ENCODE data around the gene FAHD1.
"Not testable (repeated sequence)": the region's sequence is repeated elsewhere in the genome, so short reads cannot be mapped to it uniquely, and the experiment has no call there.

Gene FAHD1

DNA sequence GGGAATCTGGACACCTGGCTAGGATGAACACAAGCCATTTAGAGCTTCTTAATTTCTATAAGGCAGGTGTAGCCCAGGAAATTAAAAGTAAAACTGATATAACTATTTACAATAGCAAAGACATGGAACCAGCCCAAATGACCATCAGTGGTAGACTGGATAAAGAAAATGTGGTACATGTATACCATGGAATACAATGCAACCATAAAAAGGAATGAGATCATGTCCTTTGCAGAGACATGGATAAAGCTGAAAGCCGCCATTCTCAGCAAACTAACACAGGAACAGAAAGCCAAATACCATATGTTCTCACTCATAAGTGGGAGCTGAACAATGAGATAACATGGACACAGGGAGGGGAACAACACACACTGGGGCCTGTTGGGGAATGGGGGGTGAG lies 19.4 kb downstream of the FAHD1 start:
- DNase-seq (ENCODE audit: low read depth in 2 of 2), result no peak

DNA sequence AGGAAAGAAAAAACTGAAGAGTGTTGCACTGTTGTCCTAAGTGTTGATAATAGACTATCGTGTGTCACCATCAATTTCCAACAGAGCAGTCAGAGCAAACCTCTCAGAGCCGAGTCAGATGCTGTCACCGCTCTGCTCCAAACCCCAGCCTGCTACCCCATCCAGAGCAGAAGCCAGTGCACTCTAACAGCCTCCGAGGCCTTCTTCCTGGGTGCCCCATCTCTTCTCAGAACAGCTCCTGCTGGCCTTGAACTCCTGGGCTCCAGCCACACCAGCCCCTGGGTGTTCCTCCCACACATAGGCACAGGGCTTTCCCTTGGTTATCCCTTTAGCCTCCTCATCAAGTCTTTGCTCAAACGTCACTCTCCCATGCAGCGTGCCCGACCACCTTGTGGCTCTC lies 24.0 kb downstream of the FAHD1 start:
- DNase-seq (ENCODE audit: low read depth in 2 of 2), result no peak

DNA sequence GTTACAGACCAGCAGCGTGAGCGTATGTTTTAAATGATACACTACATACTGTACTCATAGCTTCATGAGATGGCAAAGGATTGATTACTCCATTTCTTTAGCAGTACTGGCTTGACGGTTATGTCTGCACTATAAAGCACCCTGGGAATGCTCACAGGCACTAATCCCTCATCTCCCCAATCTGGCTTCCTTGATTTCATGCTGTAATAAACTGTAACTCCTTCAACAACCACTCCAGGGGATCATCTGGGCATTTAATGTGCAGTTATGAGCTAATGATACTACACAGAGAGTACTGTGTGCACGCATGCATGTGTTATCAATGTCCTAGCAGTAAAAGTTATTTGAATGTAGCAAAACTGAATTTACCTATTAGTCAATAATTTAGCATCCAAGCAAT lies 24.8 kb downstream of the FAHD1 start:
- no peak for DNase-seq (ENCODE audit: low read depth in 2 of 2)

DNA sequence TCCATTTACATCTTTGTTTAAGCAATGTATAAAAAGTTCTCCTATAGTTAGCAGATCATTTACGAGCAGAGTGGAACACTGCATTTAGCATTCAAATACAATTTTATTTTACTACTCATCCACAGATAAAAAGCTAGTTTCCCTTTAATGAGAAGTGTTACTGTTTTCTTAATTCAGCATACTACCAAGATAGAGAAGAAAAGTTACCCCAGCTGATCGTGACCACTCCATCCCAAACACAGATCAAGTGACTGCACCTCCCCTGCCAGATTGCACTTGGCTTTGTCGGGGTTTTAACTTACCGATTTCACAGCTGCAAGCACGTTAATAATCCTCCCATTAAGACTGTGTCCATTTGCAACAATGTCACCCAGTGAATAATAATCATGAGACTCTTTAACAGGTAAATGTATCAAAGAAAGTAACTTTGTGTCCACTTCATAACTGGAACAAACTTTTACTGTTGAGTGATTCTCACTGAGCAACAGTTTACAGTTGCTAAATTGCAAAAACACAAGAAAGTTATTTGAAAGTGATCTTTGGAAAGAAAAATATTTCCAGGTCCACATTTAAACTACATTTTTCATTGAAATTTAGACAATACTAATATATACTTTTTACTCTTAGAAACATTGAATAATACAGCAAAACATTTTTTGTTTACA lies 30.6 kb downstream of the FAHD1 start:
- DNase-seq (ENCODE audit: low read depth in 2 of 2), result no peak

DNA sequence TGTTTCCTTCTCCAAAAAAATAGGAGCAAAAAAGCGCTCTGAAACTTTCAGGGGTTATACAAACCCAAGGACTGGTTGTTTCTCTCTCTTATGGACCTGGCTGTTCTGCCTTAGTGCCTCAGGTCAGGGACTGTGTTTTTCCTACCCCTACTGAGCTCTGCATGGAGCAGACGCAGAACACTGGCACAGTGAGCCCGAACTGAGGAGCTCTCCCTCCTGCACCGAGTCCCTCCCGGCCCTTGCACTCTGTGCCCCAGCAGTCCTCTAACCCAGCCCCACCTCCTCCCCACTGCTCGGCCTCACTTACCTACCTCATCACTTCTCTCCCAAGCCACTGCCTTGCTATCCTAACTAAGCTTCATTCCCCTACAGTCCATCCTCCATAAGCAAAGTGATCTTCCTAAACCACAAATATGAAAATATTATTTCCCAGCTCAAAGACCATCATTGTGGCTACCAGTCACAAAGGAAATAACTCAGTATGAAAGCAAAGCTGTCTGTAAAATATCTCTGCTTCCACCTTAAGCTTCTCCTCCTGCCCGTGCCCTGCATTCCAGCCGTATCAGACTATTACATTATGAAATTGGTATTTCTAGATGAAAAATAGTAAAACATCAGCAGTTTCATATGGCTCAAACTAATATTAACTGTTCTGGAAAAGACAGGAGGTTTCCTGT lies 31.3 kb downstream of the FAHD1 start:
- no peak for DNase-seq (ENCODE audit: low read depth in 2 of 2)

DNA sequence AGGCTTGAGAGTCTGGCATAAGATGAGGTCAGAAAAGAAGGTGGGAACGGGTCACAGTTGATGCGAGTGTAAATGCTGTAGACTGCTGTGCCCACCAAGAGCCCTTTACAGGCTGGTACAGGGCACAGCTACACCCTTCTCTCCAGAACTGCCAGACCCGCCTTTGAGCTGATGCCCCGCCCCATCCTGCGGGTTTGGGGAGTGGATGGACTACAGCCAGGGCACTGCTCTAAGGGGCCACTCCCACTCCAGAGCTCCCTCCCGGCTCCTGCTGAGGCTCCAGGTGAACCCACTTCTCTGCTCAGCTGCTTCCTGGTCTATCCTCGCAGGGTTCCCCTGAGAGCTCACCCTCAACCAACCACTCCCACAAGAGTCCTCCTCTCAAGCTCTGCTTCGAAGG lies 32.6 kb downstream of the FAHD1 start:
- no peak for DNase-seq (ENCODE audit: low read depth in 2 of 2)

DNA sequence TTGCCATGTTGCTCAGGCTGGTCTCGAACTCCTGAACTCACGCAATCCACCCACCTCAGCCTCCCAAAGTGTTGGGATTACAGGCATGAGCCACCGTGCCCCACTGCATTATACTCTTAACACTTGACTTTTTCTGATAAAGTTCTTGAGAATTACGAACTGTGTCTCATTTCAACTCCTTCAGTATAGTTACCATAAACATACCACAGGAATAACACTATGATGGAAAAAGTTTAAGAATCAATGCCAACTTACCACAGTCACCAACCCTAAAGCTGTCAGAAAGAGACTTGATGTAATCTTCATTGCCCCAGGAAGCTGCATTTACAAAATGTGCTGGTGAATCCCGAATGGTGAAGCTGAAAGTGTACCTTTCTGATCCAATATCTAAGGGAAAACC lies 34.7 kb downstream of the FAHD1 start:
- DNase-seq (ENCODE audit: low read depth in 2 of 2), result no peak

DNA sequence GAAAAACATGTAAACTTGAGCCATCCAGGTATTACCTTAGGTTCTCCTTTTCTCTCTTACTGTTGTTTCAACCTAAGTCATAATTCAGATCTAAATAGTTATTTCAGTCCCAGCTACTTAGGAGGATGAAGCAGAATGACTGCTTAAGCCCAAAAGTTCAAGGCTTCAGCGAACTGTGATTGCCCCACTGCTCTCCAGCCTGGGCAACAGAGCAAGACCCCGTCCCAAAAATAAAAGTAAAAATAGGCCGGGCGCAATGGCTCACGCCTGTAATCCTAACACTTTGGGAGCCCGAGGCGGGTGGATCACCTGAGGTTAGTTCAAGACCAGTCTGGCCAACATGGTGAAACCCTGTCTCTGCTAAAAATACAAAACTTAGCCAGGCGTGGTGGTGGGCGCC lies 35.4 kb downstream of the FAHD1 start:
- no peak for DNase-seq (ENCODE audit: low read depth in 2 of 2)

DNA sequence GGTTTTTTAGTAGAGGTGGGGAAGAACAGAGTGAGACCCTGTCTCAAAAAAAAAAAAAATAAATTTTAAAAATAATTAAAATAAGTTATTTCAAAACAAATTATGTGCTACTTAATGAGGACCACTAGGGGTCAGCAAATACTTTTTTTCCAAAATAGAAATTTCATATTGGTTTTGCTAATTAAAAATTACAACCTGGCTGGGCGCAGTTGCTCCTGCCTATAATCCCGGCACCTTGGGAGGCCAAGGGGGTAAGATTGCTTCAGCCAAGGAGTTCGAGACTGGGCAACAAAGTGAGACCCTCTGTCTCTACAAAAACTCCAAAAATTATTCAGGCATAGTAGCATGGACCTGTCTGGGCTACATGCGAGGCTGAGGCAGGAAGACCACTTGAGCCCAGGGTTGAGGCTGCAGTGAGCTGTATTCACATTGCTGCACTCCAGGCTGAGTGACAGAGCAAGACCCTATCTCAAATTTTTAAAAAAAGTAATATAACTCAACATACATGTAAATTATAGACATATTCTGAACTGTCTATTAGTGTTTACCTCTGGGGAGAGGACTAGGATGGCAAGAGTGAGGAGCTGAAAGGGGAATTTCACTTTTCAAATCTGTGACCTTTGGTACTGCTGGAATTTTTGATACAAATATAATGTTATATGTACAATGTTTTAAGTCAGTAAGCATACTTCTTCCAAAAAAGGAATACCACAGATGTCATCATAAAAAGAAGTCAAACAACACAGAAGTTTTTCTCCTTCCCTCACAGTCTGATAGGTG lies 36.9 kb downstream of the FAHD1 start:
- DNase-seq (ENCODE audit: low read depth in 2 of 2), result no peak

DNA sequence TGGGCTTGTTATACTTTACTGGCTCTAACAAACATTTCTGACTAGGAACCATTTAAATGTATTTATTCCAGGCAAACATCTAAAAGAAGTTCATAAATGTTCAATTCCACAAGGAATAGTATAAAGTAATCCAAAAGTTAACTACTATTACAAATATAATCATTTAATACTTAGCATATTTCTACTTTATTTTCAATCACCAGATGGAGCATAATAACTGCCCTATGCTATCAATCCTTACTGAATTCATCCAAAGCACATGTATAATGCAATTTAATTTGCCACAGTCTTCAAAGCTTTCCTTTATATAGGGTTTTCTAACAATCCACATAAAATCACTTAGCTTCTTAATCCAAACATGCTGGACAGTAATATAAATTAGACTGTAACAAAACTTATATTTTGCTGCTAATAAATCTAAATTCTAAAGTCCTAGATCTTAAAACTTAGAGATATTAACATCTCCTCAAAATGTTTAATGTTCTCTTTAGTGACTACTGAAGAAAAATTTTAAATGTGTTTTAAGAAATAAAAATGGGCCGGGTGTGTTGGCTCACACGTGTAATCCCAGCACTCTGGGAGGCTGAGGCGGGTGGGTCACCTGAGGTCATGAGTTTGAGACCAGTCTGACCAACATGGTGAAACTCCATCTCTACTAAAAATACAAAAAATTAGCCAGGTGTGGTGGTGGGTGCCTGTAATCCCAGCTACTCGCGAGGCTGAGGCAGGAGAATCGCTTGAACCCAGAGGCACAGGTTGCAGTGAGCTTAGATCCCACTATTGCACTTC lies 39.1 kb downstream of the FAHD1 start:
- DNase-seq (ENCODE audit: low read depth in 2 of 2), result no peak

DNA sequence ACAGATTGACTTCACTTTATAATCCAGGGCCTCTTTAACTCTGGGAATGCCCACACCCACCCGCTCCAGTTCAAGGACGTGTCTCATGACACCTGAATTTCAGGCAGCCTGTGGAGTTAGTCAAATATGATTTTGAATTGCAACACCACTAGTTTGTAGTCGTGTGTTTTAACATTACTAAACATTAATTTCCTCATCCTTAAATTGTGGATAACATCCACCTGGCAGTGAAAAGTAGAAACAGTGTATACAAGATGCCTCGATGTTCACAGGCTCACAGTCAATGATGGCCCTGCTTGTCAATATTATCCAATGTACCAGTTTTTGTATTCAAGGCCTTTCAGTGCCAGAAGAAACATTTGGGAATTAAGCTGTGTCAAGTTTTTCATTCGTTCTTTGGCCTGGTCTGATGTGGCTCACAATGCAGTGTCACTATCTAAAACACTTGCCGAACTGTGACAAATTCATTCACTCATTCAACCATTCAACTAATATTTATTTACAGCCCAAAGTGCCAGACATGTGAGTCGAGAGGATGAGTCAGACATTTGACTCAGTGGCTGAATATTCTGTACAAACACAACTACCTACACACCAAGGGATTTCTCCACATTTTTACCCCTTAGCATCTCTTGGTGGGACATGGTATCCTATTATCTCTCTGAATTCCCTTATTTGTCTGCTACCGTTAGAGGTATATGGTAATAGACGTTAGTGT lies 43.5 kb downstream of the FAHD1 start:
- no peak for DNase-seq (ENCODE audit: low read depth in 2 of 2)

DNA sequence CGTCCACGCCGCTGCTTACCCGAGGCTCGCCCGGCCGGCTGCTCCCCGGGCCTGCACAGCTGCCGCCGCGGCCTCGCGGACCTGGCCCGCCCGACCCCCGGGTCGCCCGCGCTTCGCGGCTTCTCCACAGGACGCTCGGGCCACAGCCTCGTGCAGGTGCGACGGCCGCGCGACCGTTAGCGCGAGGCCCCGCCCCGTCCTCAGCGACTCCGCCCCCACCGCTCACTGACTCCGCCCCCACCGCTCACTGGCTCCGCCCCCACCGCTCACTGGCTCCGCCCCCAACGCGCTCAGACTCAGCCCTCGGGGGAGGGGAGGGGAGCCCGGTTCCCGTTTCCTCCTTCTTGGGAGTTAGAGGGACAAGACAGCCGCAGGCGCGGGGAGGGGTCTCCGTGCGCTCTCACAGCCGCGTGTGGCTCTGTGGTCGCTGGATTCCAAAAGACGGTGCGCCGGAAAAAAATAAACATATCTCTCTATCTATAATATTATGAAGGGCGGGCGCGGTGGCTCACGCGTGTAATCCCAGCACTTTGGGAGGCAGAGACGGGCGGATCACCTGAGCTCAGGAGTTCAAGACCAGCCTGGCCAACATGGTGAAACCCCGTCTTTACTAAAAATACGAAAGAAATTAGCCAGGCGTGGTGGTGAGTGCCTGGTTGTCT lies 45.1 kb downstream of the FAHD1 start, which contains the start of gene MEIOB:
MEIOB (minus strand) TSS at position 191 of the 662 bp plus-strand sequence. CDS start 3,989 bp downstream, outside the sequence.
- DNase-seq (ENCODE audit: low read depth in 2 of 2), result peak; percentile 11 to 30

DNA sequence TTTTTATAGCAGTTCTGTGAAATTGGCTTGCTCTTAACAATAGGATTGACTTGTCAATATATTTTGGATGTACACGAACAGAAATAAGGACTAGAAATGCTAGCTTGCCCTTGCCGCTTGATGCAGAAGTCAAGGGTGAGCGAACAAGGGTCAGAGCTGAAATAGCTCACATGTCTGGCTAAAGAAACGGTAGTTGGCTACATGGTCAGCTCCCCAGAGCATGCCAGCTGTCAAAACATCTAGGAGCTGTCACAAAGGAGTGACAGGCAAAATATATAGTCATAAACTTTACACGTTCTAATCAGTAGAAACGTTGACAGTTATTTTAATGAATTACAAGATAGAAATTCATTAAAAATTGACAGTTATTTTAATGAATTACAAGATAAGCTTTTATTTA lies 47.8 kb downstream of the FAHD1 start:
- DNase-seq (ENCODE audit: low read depth in 2 of 2), result no peak

DNA sequence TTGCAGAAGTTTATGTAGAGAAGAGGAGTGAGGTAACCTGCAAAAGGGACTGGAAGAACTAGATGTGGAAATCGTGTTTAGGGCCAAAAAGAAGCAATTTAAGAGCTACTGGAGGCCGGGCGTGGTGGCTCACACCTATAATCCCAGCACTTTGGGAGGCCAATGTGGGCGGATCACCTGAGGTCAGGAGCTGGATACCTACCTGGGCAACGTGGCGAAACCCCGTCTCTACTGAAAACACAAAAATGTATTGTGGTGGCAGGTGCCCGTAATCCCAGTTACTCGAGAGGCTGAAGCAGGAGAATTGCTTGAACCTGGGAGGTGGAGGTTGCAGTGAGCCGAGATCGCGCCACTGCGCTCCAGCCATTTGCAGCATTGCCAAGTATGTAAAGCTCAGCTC lies 49.1 kb downstream of the FAHD1 start:
- not testable (repeated sequence) for DNase-seq (ENCODE audit: low read depth in 2 of 2)

DNA sequence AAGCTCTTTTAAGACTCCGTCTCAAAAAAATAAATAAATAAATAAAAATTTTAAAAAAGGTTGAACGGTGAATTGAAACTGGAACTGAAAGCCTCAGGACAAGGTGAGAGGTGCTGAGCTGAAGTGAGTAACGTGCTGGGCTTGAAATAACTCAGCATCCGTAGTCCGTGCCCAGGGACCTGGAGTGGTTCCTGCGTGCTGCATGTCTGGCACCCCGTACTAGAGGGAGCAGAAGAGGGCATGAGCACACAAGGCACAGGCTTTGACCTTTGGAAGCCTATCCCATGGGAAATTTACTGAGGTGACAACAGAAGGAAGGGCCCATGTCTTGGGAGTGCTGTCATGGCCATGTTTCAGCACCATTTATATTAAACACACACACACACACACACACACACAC lies 49.5 kb downstream of the FAHD1 start:
- no peak for DNase-seq (ENCODE audit: low read depth in 2 of 2)

DNA sequence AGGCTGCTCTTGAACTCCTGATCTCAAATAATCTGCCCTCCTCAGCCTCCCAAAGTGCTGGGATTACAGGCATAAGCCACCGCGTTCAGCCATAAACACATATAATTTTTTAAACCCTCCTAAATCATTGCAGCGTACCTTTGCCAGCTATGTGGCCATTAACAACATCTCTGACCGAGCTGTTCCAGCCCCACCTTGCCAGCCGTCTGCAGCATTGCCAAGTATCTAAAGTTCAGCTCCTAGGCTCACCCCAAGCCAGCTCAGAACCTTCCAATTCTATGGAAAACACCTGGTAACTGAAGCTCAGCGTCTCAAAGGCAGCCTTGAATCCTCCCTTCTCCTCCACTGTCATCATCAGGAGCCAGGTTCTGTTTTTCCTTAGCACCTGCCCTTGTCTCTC lies 50.1 kb downstream of the FAHD1 start:
- DNase-seq (ENCODE audit: low read depth in 2 of 2), result no peak

DNA sequence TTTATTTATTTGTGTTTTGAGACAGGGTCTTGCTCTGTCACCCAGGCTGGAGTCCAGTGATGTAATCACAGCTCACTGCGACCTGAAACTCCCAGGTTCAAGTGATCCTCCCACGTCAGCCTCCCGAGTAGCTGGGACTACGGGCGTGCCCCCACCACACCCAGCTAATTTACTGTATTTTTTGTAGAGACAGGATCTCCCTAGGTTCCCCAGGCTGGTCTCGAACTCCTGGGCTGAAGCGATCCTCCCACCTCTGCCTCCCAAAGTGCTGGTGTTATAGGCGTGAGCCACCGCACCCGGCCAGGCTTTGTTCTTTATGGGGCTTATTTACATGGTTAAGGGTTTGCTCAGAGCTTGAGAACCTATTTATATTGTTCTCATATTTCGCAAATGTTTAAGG lies 50.8 kb downstream of the FAHD1 start:
- no peak for DNase-seq (ENCODE audit: low read depth in 2 of 2)

DNA sequence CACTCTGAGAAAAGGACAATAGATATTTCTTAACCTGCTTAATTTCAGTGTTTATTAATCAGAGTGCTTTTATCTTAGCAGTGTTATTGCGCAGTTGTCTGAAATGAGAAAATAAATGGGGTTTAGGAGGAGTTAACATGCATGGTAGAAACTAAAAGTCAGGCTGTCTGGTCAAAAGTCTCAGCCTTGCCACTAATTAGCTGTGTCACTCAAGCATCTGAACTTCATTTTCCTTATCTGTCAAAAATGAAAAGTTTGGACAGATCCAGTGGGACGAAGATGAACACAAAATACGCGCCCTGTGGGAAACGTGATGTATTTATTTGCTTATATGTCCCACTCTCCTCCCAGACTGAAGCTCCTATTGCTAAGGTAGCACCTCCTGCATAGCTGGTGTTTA lies 51.2 kb downstream of the FAHD1 start:
- no peak for DNase-seq (ENCODE audit: low read depth in 2 of 2)
